ENCODE data around the gene YPEL3.

YPEL3 gene

GRCh38 chr16:30090610-30091331, 5.2 kb downstream of the YPEL3 start:
- DNase-seq (ENCODE audit: low read depth) = no peak

- no peak for DNase-seq (ENCODE audit: low read depth)
Measured at GRCh38 chr16:30088832-30089624, 7.0 kb downstream of the YPEL3 start.

GRCh38 chr16:30088237-30088831, 7.7 kb downstream of the YPEL3 start:
- no peak for DNase-seq (ENCODE audit: low read depth)

GRCh38 chr16:30087181-30087898, 8.7 kb downstream of the YPEL3 start:
- DNase-seq (ENCODE audit: low read depth) = no peak

- no peak for DNase-seq (ENCODE audit: low read depth)
Measured at GRCh38 chr16:30086291-30087140, 9.5 kb downstream of the YPEL3 start.

- DNase-seq (ENCODE audit: low read depth) = no peak
Measured at GRCh38 chr16:30085820-30086219, 10.2 kb downstream of the YPEL3 start.

- no peak for DNase-seq (ENCODE audit: low read depth)
Measured at GRCh38 chr16:30085247-30085646, 10.8 kb downstream of the YPEL3 start.

GRCh38 chr16:30084816-30085159, 11.2 kb downstream of the YPEL3 start:
- no peak for DNase-seq (ENCODE audit: low read depth)

- no peak for DNase-seq (ENCODE audit: low read depth)
Measured at GRCh38 chr16:30084096-30084815, 11.8 kb downstream of the YPEL3 start.

GRCh38 chr16:30083216-30084055, 12.6 kb downstream of the YPEL3 start:
- no peak for DNase-seq (ENCODE audit: low read depth)

- DNase-seq (ENCODE audit: low read depth) = no peak
Measured at GRCh38 chr16:30082545-30083090, 13.4 kb downstream of the YPEL3 start.

- DNase-seq (ENCODE audit: low read depth) = no peak
Measured at GRCh38 chr16:30079480-30079879, 16.5 kb downstream of the YPEL3 start.

- no peak for DNase-seq (ENCODE audit: low read depth)
Measured at GRCh38 chr16:30078744-30079143, 17.3 kb downstream of the YPEL3 start.

- no peak for DNase-seq (ENCODE audit: low read depth)
Measured at GRCh38 chr16:30077656-30078055, 18.4 kb downstream of the YPEL3 start.

- DNase-seq (ENCODE audit: low read depth) = no peak
Measured at GRCh38 chr16:30076276-30076791, 19.7 kb downstream of the YPEL3 start.

- DNase-seq (ENCODE audit: low read depth) = peak; percentile 84
Measured at GRCh38 chr16:30075503-30076275, 20.3 kb downstream of the YPEL3 start, which contains the start of gene PPP4C. TSS of gene PPP4C (plus strand) at chr16:30075994. CDS start at chr16:30076378, 384 bp downstream.

GRCh38 chr16:30070490-30070889, 25.5 kb downstream of the YPEL3 start:
- no peak for DNase-seq (ENCODE audit: low read depth)
